Epithelial cell of proximal tubule (primary cell): ENCODE results near the gene BRINP1. TPM values are rescaled to one million over a fixed set of nuclear protein-coding genes. Genes with fewer than 3 reads are reported as not detected.

ENCODE experiments used
- DNase-seq: peaks from one replicate; pipeline ENCODE4 v3.0.0-alpha.2; 2011; ENCODE audit warnings: low read depth
- H3K4me3 ChIP-seq: 2 replicates; pipeline ENCODE4 v1.5.1; 2011; ENCODE audit warnings: low read depth, mild to moderate bottlenecking, low read length
- CTCF ChIP-seq: conservative IDR thresholded peaks from 2 replicates; pipeline ENCODE4 v1.5.1; 2012; ENCODE audit warnings: low read depth, mild to moderate bottlenecking, low read length
- total RNA-seq: library from RNA; depleted of rRNA; stranded (reverse); fragments of >200 nt; gene quantifications from 2 replicates; pipeline ENCODE4 v1.2.3, GENCODE V29; 2015

Gene BRINP1
- total RNA-seq, 1 donor from 2014 or later = 2.5 TPM

- no peak for DNase-seq
- H3K4me3 ChIP-seq = no peak overlapping the region
- TF ChIP-seq CTCF = no peak
Measured at GRCh38 chr9:119298076-119298853, 71.0 kb downstream of the BRINP1 start.

DNA sequence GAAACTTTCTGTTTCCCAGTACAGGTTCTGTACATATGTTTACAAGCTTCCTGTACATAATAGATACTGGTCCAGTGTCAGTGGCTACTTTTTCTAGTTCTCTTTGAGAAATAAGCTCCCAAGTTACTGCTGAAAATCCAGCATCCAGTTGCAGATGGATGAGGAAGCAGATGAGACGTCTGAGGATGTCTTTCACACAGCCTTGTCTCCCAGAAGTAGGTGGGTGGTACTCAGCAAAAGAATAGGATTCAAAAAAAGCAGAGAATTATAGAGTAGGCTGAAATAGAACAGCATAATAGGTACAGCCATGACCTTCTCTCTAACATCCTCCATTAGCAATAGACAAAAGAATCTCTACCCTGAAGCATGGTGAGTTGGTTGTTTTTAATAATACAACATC is 77.7 kb downstream of the BRINP1 start:
- no peak overlapping the region for H3K4me3 ChIP-seq
- TF ChIP-seq CTCF = no peak

GRCh38 chr9:119289740-119290433 is 79.3 kb downstream of the BRINP1 start:
- no peak for DNase-seq
- no peak overlapping the region for H3K4me3 ChIP-seq

More for the DNA sequence above, 77.7 kb downstream of the BRINP1 start:
- DNase-seq = no peak

GRCh38 chr9:119284587-119285337 is 84.5 kb downstream of the BRINP1 start:
- H3K4me3 ChIP-seq = no peak overlapping the region
- DNase-seq = no peak
- TF ChIP-seq CTCF = no peak

More at GRCh38 chr9:119289740-119290433, 79.3 kb downstream of the BRINP1 start:
- TF ChIP-seq CTCF = peak; percentile 97

GRCh38 chr9:119284118-119284517 is 85.1 kb downstream of the BRINP1 start:
- DNase-seq = no peak
- no peak overlapping the region for H3K4me3 ChIP-seq

More at GRCh38 chr9:119284118-119284517, 85.1 kb downstream of the BRINP1 start:
- peak; percentile 58 for TF ChIP-seq CTCF
